NCI-H2227 (cell line): Measurements from ENCODE around the gene MOSPD3.

Source experiments
- DNase-seq: peaks from one replicate; lab custom pipeline; 2025; ENCODE audit not compliant: unreplicated experiment; lab: John Stamatoyannopoulos, UW

MOSPD3 gene

GRCh38 chr7:100575206-100575631, 37.1 kb upstream of the MOSPD3 start:
- no peak for DNase-seq

GRCh38 chr7:100575746-100576383, 36.5 kb upstream of the MOSPD3 start:
- DNase-seq = no peak

GRCh38 chr7:100576384-100576993, 35.9 kb upstream of the MOSPD3 start:
- DNase-seq = no peak

GRCh38 chr7:100577103-100577502, 35.2 kb upstream of the MOSPD3 start:
- DNase-seq = no peak

- DNase-seq = no peak
These were observed 34.8 kb upstream of the MOSPD3 start for GRCh38 chr7:100577507-100577906.

GRCh38 chr7:100578246-100579183, 33.8 kb upstream of the MOSPD3 start:
- no peak for DNase-seq

GRCh38 chr7:100580466-100581283, 31.7 kb upstream of the MOSPD3 start:
- no peak for DNase-seq

- no peak for DNase-seq
These were observed 30.2 kb upstream of the MOSPD3 start for GRCh38 chr7:100582041-100582579.

GRCh38 chr7:100582650-100583049, 29.7 kb upstream of the MOSPD3 start:
- DNase-seq = no peak

- peak; percentile 50 for DNase-seq
These were observed 28.9 kb upstream of the MOSPD3 start for GRCh38 chr7:100583132-100584053.

GRCh38 chr7:100584054-100584682, 28.2 kb upstream of the MOSPD3 start:
- peak; percentile 50 for DNase-seq

GRCh38 chr7:100584683-100585510, 27.4 kb upstream of the MOSPD3 start:
- DNase-seq = peak; percentile 69

GRCh38 chr7:100585511-100586265, 26.7 kb upstream of the MOSPD3 start, which contains the start of gene LRCH4:
LRCH4 (minus strand) TSS chr7:100586129; CDS start chr7:100586100, 29 bp downstream.
- DNase-seq = peak; percentile 72

- peak; percentile 100 for DNase-seq
These were observed 25.9 kb upstream of the MOSPD3 start, which contains the start of gene FBXO24 for GRCh38 chr7:100586266-100587025. FBXO24 (plus strand) TSS chr7:100586328; CDS start chr7:100586626, 298 bp downstream.

- no peak for DNase-seq
These were observed 23.9 kb upstream of the MOSPD3 start for GRCh38 chr7:100588438-100588837.

GRCh38 chr7:100589341-100589947, 22.9 kb upstream of the MOSPD3 start:
- DNase-seq = no peak
